Neuronal stem cell (in vitro differentiated cells): ENCODE data around the gene GAB1.
"Not testable (repeated sequence)": the region's sequence is repeated elsewhere in the genome, so short reads cannot be mapped to it uniquely, and the experiment has no call there.

Source experiments
- DNase-seq: peaks from one replicate; pipeline ENCODE4 v3.0.0-alpha.2; 2013; ENCODE audit warnings: low spot score
- H2AFZ ChIP-seq: one replicate; pipeline ENCODE4 v1.6.1; 2013; ENCODE audit warnings: mild to moderate bottlenecking, low read length, inconsistent platforms
- H2AK5ac ChIP-seq: 2 replicates; pipeline ENCODE4 v1.6.1; 2013; ENCODE audit warnings: low read depth, mild to moderate bottlenecking, inconsistent platforms, low read length, moderate library complexity, mixed read lengths
- H2BK120ac ChIP-seq: 2 replicates; pipeline ENCODE4 v1.6.1; 2013; ENCODE audit warnings: low read depth, mild to moderate bottlenecking, inconsistent platforms, low read length, moderate library complexity, mixed read lengths
- H2BK12ac ChIP-seq: one replicate; pipeline ENCODE4 v1.6.1; 2013; ENCODE audit warnings: low read length, inconsistent platforms
- H2BK15ac ChIP-seq: 2 replicates; pipeline ENCODE4 v1.6.1; 2013; ENCODE audit warnings: mild to moderate bottlenecking, low read length, inconsistent platforms, mixed read lengths
- H2BK5ac ChIP-seq: one replicate; pipeline ENCODE4 v1.6.1; 2013; ENCODE audit warnings: inconsistent platforms, mild to moderate bottlenecking, low read length, moderate library complexity
- H3K14ac ChIP-seq: one replicate; pipeline ENCODE4 v1.6.1; 2013; ENCODE audit warnings: low read length, inconsistent platforms
- H3K18ac ChIP-seq: 2 replicates; pipeline ENCODE4 v1.6.1; 2013; ENCODE audit warnings: low read length, inconsistent platforms
- H3K23ac ChIP-seq: 2 replicates; pipeline ENCODE4 v1.6.1; 2013; ENCODE audit warnings: low read depth, mild to moderate bottlenecking, mixed read lengths, low read length, inconsistent platforms; ENCODE audit not compliant: poor library complexity
- H3K27ac ChIP-seq: replicated peaks from 3 replicates; pipeline ENCODE4 v1.5.1; 2013; ENCODE audit warnings: low read length, inconsistent platforms
- H3K27me3 ChIP-seq, 3 experiments: 2 replicates each; pipeline ENCODE4 v1.6.1; 2013; ENCODE audit warnings: low read length in 3 of 3, mild to moderate bottlenecking in 2 of 3, inconsistent platforms in 1 of 3, low read depth in 1 of 3, mixed read lengths in 1 of 3, moderate library complexity in 1 of 3; ENCODE audit not compliant: control insufficient read depth in 3 of 3, insufficient read depth in 3 of 3
- H3K36me3 ChIP-seq, 2 donors: replicated peaks in 1 of 2; 2 replicates each; pipeline ENCODE4 v1.6.1; 2013; ENCODE audit warnings: low read length in 2 of 2; ENCODE audit not compliant: control insufficient read depth in 2 of 2, insufficient read depth in 2 of 2
- H3K4ac ChIP-seq: 2 replicates; pipeline ENCODE4 v1.6.1; 2013; ENCODE audit warnings: inconsistent platforms, mild to moderate bottlenecking, low read length, moderate library complexity
- H3K4me1 ChIP-seq, 2 donors: 1 replicate in 1 of 2; 2 replicates in 1 of 2; pipeline ENCODE4 v1.6.1; 2013; ENCODE audit warnings: low read length in 2 of 2, low read depth in 1 of 2; ENCODE audit not compliant: control insufficient read depth in 2 of 2, insufficient read depth in 1 of 2
- H3K4me2 ChIP-seq: one replicate; pipeline ENCODE4 v1.6.1; 2013; ENCODE audit warnings: mild to moderate bottlenecking, low read length, inconsistent platforms; ENCODE audit not compliant: insufficient read depth, poor library complexity, severe bottlenecking
- H3K4me3 ChIP-seq, 2 donors: 2 replicates each; pipeline ENCODE4 v1.5.1; 2013; ENCODE audit warnings: low read length in 2 of 2, mild to moderate bottlenecking in 2 of 2, inconsistent platforms in 1 of 2, moderate library complexity in 1 of 2
- H3K79me1 ChIP-seq: one replicate; pipeline ENCODE4 v1.6.1; 2013; ENCODE audit warnings: low read depth, mild to moderate bottlenecking, inconsistent platforms, low read length, moderate library complexity
- H3K9ac ChIP-seq: one replicate; pipeline ENCODE4 v1.6.1; 2013; ENCODE audit warnings: mild to moderate bottlenecking, low read depth, low read length, inconsistent platforms; ENCODE audit not compliant: poor library complexity
- H3K9me3 ChIP-seq, 2 donors: replicated peaks in 1 of 2; 2 replicates each; pipeline versions ENCODE3 to v1.6.1; 2013; ENCODE audit warnings: low read length in 2 of 2, mild to moderate bottlenecking in 2 of 2, inconsistent platforms in 1 of 2, low read depth in 1 of 2, mixed read lengths in 1 of 2, moderate library complexity in 1 of 2; ENCODE audit not compliant: control insufficient read depth in 2 of 2, insufficient read depth in 1 of 2
- H4K8ac ChIP-seq: one replicate; pipeline ENCODE4 v1.6.1; 2013; ENCODE audit warnings: low read depth, mild to moderate bottlenecking, inconsistent platforms, low read length, moderate library complexity
- H4K91ac ChIP-seq: one replicate; pipeline ENCODE4 v1.6.1; 2013; ENCODE audit warnings: low read length, low read depth, mild to moderate bottlenecking, inconsistent platforms; ENCODE audit not compliant: poor library complexity
- WGBS, 2 donors: extraction: QIAGEN DNeasy Blood & Tissue Kit; methylation state at CpG; one replicate each; pipeline ENCODE4 v1.1.7; 2013; ENCODE audit warnings: missing lambda C conversion rate in 2 of 2, mixed read lengths in 1 of 2; ENCODE audit not compliant: insufficient read length in 2 of 2, insufficient replicate concordance in 1 of 2; ENCODE audit errors: extremely low coverage in 2 of 2; 5-methylcytosine and 5-hydroxymethylcytosine counted together

Gene GAB1

GRCh38 chr4:143349858-143350527 lies 13.3 kb downstream of the GAB1 start:
- H2BK5ac ChIP-seq, H3K14ac ChIP-seq, H3K4ac ChIP-seq, H2BK120ac ChIP-seq, H3K4me1 ChIP-seq, H3K18ac ChIP-seq, H3K79me1 ChIP-seq, H3K23ac ChIP-seq, H2BK15ac ChIP-seq, H3K27me3 ChIP-seq, H3K4me2 ChIP-seq, H2AFZ ChIP-seq, H3K36me3 ChIP-seq, H3K9me3 ChIP-seq, H3K4me3 ChIP-seq, DNase-seq, H2AK5ac ChIP-seq, H2BK12ac ChIP-seq, H4K91ac ChIP-seq, H4K8ac ChIP-seq, H3K27ac ChIP-seq, H3K9ac ChIP-seq: not testable (repeated sequence)
- WGBS, 2 donors, result no CpG with 5 or more reads among the region's 25 CpGs

- Histone ChIP-seq H3K27ac (no peak overlapping the region), H3K9ac (no peak overlapping the region), H3K4ac (no peak overlapping the region), H3K27me3 (no peaks in the 10 kb centered on the region), H2AFZ (no peak overlapping the region), H2BK15ac (no peak overlapping the region), H3K4me3 (no peak overlapping the region), H2BK12ac (no peak overlapping the region), H2BK120ac (no peak overlapping the region), H2AK5ac (no peak overlapping the region), H3K9me3 (no peaks in the 10 kb centered on the region), H3K14ac (no peak overlapping the region), H3K4me1 (peaks cover 0 to 4% of the 10 kb centered on the region in 2 donors), H2BK5ac (no peak overlapping the region), H4K91ac (no peak overlapping the region), H3K23ac (no peak overlapping the region), H3K36me3 (no peaks in the 10 kb centered on the region), H3K4me2 (no peak overlapping the region), H3K79me1 (no peaks in the 10 kb centered on the region), H3K18ac (no peak overlapping the region), H4K8ac (no peak overlapping the region)
- whole genome bisulfite sequencing, 2 donors, result no CpG with 5 or more reads among the region's 20 CpGs
- DNase-seq, result no peak
These were observed 14.5 kb downstream of the GAB1 start for GRCh38 chr4:143351149-143351691.

- no peak overlapping the region for H2BK5ac ChIP-seq
- no peak overlapping the region for H3K27ac ChIP-seq
- no peak overlapping the region for H4K91ac ChIP-seq
- H2BK15ac ChIP-seq, result no peak overlapping the region
- H3K4me1 ChIP-seq, result peaks cover 0 to 2% of the 10 kb centered on the region in 2 donors
- H3K4ac ChIP-seq, result no peak overlapping the region
- H3K79me1 ChIP-seq, result no peaks in the 10 kb centered on the region
- no peaks in the 10 kb centered on the region for H3K27me3 ChIP-seq
- H3K14ac ChIP-seq, result no peak overlapping the region
- H4K8ac ChIP-seq, result no peak overlapping the region
- H3K36me3 ChIP-seq, result no peaks in the 10 kb centered on the region
- no peak overlapping the region for H3K9ac ChIP-seq
- H3K23ac ChIP-seq, result no peak overlapping the region
- no peak overlapping the region for H3K4me2 ChIP-seq
- no peak overlapping the region for H2BK120ac ChIP-seq
- no peak overlapping the region for H2BK12ac ChIP-seq
- no peak overlapping the region for H3K18ac ChIP-seq
- no CpG with 5 or more reads among the region's 1 CpG for WGBS, 2 donors
- DNase-seq, result no peak
- no peak overlapping the region for H2AK5ac ChIP-seq
- H3K9me3 ChIP-seq, result no peaks in the 10 kb centered on the region
- no peak overlapping the region for H3K4me3 ChIP-seq
- H2AFZ ChIP-seq, result no peak overlapping the region
These were observed 15.2 kb downstream of the GAB1 start for GRCh38 chr4:143351774-143352451.

- DNase-seq, result no peak
- Histone ChIP-seq H3K4me1 (peaks cover 0 to 2% of the 10 kb centered on the region in 2 donors), H2BK5ac (no peak overlapping the region), H3K18ac (no peak overlapping the region), H2BK15ac (no peak overlapping the region), H2BK12ac (no peak overlapping the region), H3K27ac (no peak overlapping the region), H3K4me3 (no peak overlapping the region), H3K9ac (no peak overlapping the region), H2BK120ac (no peak overlapping the region), H3K4me2 (no peak overlapping the region), H4K91ac (no peak overlapping the region), H2AFZ (no peak overlapping the region), H4K8ac (no peak overlapping the region), H3K27me3 (no peaks in the 10 kb centered on the region), H2AK5ac (no peak overlapping the region), H3K79me1 (no peaks in the 10 kb centered on the region), H3K9me3 (no peaks in the 10 kb centered on the region), H3K14ac (no peak overlapping the region), H3K23ac (no peak overlapping the region), H3K36me3 (no peaks in the 10 kb centered on the region), H3K4ac (no peak overlapping the region)
- WGBS, 2 donors, result no CpG with 5 or more reads among the region's 3 CpGs
These were observed 16.0 kb downstream of the GAB1 start for GRCh38 chr4:143352720-143353119.
